HG02642 (cell line): ENCODE results near the gene RNFT2.

Experiments
- ATAC-seq: cut with Tn5 transposase; IDR thresholded peaks from one replicate; pipeline ENCODE4 v1.9.1; 2021; ENCODE audit warnings: mild to moderate bottlenecking; ENCODE audit not compliant: unreplicated experiment, poor library complexity

Gene RNFT2

GRCh38 chr12:116709768-116710167 is 28.3 kb upstream of the RNFT2 start:
- no peak for ATAC-seq

- ATAC-seq: no peak
Observed at GRCh38 chr12:116710370-116711150, 27.6 kb upstream of the RNFT2 start.

GRCh38 chr12:116712458-116713303 is 25.4 kb upstream of the RNFT2 start:
- ATAC-seq: no peak

GRCh38 chr12:116713527-116713926 is 24.6 kb upstream of the RNFT2 start:
- ATAC-seq: no peak

- no peak for ATAC-seq
Observed at GRCh38 chr12:116714175-116714574, 23.9 kb upstream of the RNFT2 start.

DNA sequence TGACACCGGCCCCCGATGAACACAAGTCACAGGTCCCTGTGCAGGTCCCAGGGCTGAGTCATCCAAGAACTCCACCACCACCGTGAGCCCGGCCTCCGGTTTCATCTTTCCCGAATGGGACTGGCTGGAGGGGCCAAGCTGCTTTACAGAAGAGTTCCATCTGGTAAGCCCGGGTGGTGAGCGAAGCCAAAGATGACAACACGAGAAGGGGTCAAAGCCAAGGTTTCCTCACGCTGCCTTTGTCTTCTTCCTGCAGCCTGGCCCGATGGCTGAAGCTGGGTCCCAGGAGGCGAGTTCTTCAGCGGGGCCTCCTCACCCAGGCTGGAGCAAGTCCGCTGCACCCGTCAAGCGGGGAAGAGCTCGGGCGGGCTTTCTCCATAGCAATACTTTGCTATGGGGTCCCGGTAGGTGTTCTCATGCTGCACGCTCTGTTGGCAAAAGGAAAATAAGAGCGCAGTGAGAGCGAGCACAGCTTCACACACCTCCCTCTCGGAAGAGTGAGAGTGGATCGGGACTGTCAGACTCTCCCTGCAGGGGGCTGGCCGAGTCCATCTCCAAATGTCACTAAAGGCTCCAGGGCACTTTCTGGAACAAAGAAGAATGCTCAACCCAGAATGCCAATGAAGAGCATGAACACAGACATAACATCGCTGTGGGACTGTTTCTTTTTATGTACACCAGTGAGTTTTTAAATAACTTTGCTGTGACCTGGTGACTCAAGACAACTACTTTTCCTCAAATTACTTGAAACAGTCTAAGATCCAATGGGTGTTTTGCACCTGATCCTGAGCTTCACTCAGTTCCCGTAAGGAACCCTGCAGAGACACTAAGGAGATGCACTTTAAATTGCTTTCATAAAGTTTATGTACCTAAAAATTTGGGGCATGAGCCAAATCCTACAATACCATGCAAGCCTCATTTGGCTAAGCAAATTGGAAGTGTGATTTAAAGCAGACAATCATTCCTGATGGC is 20.4 kb upstream of the RNFT2 start:
- no peak for ATAC-seq

DNA sequence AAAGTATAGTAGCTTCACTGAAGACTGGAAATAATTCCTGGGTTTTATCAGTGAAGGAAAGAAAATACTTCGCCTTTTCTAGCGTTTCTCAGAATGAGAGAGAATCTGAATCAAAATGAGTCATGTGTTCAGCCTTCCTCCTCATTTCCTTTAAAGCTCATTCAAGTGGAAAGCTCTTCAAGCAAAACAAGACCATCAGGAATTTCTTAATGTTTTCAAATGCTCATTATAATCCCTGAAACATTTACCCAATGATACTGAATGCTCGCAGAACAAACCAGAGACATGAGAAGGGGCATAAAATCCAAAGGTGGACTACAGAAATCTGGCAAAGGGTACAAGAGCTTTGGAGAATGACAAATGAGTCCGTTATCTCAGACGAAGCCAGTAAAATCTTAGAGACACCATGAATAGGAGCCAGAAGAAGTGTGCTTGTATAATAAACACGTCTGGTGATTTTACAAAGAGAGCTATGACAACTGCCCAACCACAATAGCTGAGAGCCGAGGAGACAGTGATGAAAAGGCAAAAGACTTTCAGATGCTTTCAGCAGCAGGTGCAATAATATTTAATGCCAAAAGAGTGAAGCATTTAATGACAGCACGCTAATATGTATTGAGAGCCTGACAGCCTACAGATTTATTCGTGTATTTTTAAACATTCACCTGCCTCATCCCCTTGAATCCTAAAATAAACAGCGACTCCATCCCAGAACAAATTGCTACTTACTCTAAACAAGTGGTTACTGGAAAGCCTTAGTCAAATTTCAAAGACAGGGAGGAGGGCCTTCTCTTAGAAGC is 19.3 kb upstream of the RNFT2 start:
- no peak for ATAC-seq

- no peak for ATAC-seq
Observed at GRCh38 chr12:116719731-116720528, 18.2 kb upstream of the RNFT2 start.

- no peak for ATAC-seq
Observed at GRCh38 chr12:116722245-116722644, 15.9 kb upstream of the RNFT2 start.

GRCh38 chr12:116726694-116727093 is 11.4 kb upstream of the RNFT2 start:
- ATAC-seq: no peak

DNA sequence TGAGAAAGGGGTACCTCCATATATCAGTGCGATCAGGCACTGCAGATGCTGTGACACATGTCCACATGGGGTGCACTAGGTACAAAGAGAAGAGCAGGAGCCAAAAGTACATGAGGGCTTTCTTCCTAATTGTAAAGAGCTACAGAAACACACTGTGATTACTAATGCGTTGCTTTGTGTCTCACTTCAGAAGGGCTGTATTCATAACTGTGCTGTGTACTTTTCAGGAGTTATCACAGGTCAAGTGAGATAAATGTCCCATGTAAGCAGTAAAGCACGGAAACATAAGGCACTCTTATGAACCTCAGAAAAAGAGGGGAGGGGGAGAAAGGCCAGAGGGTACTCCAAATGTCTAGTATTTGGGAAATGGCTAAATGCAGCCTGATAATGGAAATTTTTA is 10.9 kb upstream of the RNFT2 start:
- no peak for ATAC-seq

- no peak for ATAC-seq
Observed at GRCh38 chr12:116727891-116728290, 10.2 kb upstream of the RNFT2 start.

- ATAC-seq: no peak
Observed at GRCh38 chr12:116731801-116732200, 6.3 kb upstream of the RNFT2 start.

DNA sequence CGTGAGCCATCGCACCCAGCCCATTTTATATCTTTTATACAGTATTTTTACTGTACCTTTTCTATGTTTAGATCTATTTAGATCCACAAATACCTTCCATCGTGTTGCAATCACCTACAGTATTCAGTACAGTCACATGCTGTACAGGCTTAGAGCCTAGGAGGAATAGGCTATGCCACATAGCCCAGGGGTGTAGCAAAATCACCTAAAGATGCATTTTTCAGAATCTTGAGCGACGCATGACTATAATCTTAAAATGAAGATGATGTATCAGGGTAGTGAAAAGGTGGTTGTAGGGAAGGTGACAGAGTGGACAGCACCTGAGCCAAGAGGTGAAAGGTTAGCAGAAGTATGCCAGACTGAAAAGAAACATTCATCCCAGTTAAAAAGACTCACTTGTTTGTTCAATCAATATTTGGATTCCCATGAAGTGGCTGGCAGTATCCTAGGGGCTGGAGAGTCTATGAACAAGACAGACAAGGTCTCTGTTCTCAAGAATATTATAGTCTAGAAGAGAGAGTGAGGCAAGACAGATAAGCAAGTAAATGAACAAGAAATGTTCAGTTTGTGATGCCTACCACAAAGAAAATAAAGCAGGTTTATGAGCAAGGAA is 3.9 kb upstream of the RNFT2 start:
- ATAC-seq: no peak

GRCh38 chr12:116735084-116735483 is 3.0 kb upstream of the RNFT2 start:
- no peak for ATAC-seq

- no peak for ATAC-seq
Observed at GRCh38 chr12:116735951-116736599, 2.0 kb upstream of the RNFT2 start.

GRCh38 chr12:116736962-116737773 is 947 bp upstream of the RNFT2 start:
- ATAC-seq: no peak
